Suprapubic skin (tissue), 3 donors: ENCODE measurements around the gene USP47.

Experiments used
- CTCF ChIP-seq, 2 donors: fragments of 200-600 bp in 1 of 2; fragments of 450-650 bp in 1 of 2; sonication (generic) in 1 of 2; IDR thresholded peaks; one replicate each; pipeline ENCODE4 v1.5.1; 2016 to 2019; ENCODE audit warnings: antibody characterized with exemption in 2 of 2, mild to moderate bottlenecking in 1 of 2, moderate library complexity in 1 of 2
- EP300 ChIP-seq: sonication (generic); formaldehyde crosslinking; IDR thresholded peaks from one replicate; pipeline ENCODE4 v1.6.1; 2017; ENCODE audit warnings: antibody characterized with exemption
- POLR2A ChIP-seq, 2 donors: fragments of 450-650 bp; IDR thresholded peaks; one replicate each; pipeline ENCODE4 v1.6.1; 2017; ENCODE audit warnings: antibody characterized with exemption in 2 of 2, mild to moderate bottlenecking in 2 of 2, moderate library complexity in 2 of 2

- TF ChIP-seq CTCF (IDR thresholded peaks at IDR 0.05) (no peak), POLR2A (IDR thresholded peaks at IDR 0.05) (no peak), EP300 (no peak)
These were observed 143.4 kb downstream of the USP47 start for GRCh38 chr11:11985016-11985715.
